Neural progenitor cell (in vitro differentiated cells): ENCODE results near the gene ZAP70.

Source experiments
- CTCF ChIP-seq: fragments of 200-600 bp; sonication (generic); IDR thresholded peaks from 2 replicates; pipeline ENCODE4 v1.5.1; 2017; ENCODE audit warnings: antibody characterized with exemption, mild to moderate bottlenecking
- EZH2phosphoT487 ChIP-seq: fragments of 200-600 bp; sonication (generic); IDR thresholded peaks from 2 replicates; pipeline ENCODE4 v1.6.1; 2017; ENCODE audit warnings: antibody characterized with exemption

- TF ChIP-seq CTCF, result no peak
- no peak for TF ChIP-seq EZH2phosphoT487
These were observed 24.2 kb downstream of the ZAP70 start for GRCh38 chr2:97737421-97738178.
